ENCODE data around the gene SURF2.
A peak's percentile ranks its signal among the peaks of the same experiment; 100 is the strongest.
"Not testable (repeated sequence)": the region's sequence is repeated elsewhere in the genome, so short reads cannot be mapped to it uniquely, and the experiment has no call there.

Gene SURF2

DNA sequence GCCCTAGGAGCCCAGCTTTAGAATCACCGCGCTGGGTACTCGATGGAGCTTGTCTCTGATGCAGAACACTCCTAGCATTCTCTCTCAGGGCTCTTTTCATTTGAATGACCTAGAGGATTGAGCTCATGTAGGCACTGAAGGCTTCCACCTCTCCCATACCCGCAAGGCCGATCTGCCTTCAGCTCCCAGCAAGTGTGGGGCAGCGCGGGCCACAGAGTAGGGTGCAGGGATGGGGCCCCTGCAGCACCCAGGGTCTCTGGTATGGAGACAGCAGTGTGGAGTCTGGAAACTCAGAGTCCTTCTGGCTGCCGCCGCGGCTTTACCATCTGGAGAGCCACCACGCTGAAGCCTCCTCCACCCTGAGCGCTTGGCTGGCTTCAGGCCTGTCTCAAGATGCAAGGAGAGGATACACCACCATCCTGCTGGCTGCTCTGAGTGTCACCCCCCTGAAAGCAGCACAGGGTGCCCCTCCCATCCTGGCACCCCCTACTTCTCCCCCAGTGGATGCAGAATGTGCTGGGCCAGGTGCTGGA lies 32.7 kb downstream of the SURF2 start:
- in situ Hi-C loops (cut with HindIII; ENCODE audit: low pct_ligation_motif_present, low pct_unique_long_range_greater_than_20kb, low sequenced_read_pairs): no loop called here
- no peak for DNase-seq

DNA sequence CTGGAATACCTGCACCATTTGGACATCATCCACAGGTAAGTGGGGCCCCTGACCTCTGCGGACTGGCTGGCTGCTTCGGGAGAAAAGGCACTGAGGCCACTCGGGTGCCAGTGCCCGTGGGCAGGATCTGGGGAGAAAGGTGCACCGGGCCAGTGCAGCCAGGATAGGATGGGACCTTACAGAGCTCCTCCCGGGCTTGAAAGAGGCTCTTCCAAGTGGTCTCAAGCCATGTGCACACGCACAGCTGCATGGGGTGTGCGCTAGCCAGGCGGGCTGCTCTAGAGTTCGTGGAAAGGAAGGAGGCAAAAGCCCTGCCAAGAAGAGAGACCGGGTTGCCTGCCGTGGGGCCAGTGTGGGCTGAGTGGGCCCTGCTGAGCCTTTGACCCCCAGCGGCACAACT lies 33.2 kb downstream of the SURF2 start:
- DNase-seq: no peak
- in situ Hi-C loops (cut with HindIII; ENCODE audit: low pct_ligation_motif_present, low pct_unique_long_range_greater_than_20kb, low sequenced_read_pairs): no loop called here

DNA sequence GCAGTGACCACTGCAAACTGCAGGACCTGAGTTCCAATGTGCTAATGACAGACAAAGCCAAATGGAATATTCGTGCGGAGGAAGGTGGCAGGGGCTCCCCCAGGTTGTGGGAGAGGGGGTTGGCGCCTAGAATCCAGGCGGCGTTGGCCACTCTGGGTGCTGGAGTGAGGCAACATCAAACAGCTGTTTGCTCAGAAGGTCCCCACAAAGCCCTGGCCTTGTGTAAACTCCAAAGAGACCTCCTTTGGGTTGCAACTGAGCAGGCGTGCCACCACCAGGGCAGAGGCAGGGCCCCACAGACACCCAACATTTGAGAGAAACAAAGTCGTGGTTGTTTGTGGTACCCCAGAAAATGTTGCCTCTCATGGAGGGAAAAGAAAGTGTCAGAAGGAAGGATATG lies 34.4 kb downstream of the SURF2 start:
- in situ Hi-C loops (cut with HindIII; ENCODE audit: low pct_ligation_motif_present, low pct_unique_long_range_greater_than_20kb, low sequenced_read_pairs): no loop called here
- no peak for DNase-seq

DNA sequence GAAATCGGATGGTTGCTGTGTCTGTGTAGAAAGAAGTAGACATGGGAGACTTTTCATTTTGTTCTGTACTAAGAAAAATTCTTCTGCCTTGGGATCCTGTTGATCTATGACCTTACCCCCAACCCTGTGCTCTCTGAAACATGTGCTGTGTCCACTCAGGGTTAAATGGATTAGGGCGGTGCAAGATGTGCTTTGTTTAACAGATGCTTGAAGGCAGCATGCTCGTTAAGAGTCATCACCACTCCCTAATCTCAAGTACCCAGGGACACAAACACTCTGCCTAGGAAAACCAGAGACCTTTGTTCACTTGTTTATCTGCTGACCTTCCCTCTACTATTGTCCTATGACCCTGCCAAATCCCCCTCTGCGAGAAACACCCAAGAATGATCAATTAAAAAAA lies 35.1 kb downstream of the SURF2 start:
- in situ Hi-C loops (cut with HindIII; ENCODE audit: low pct_ligation_motif_present, low pct_unique_long_range_greater_than_20kb, low sequenced_read_pairs); DNase-seq: not testable (repeated sequence)

DNA sequence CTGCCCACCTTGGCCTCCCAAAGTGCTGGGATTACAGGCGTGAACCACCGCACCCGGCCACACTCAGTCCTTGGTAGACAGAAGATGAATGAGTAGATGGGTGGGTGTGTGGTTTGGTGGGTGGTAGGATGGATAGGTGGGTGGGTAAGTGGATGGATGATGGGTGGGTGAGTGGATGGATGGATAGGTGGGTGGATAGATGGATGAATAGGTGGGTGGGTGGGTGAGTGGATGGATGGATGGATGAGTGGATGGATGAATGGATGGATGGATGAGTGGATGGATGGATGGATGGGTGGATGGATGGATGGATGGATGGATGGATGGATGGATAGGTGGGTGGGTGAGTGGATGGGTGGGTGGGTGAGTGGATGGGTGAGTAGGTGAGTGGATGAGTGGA lies 36.0 kb downstream of the SURF2 start:
- in situ Hi-C loops (cut with HindIII; ENCODE audit: low pct_ligation_motif_present, low pct_unique_long_range_greater_than_20kb, low sequenced_read_pairs); DNase-seq: not testable (repeated sequence)

DNA sequence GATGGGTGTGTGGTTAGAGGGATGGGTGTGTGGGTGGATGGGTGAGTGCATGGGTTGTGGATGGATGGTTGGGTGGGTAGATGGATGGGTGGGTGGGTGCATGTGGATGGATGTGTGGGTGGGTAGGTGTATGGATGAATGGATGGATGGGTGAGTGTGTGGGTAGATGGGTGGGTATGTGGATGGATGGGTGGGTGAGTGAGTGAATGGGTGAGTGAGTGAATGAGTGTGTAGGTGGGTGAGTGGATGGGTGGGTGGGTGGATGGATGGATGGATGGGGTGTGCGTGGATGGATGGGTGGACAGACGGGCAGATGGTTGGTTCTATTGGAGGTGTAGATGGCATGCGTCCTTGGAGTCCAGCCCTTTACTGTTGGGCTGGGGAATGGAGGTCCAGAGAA lies 37.0 kb downstream of the SURF2 start:
- in situ Hi-C loops (cut with HindIII; ENCODE audit: low pct_ligation_motif_present, low pct_unique_long_range_greater_than_20kb, low sequenced_read_pairs): no loop called here
- DNase-seq: no peak

DNA sequence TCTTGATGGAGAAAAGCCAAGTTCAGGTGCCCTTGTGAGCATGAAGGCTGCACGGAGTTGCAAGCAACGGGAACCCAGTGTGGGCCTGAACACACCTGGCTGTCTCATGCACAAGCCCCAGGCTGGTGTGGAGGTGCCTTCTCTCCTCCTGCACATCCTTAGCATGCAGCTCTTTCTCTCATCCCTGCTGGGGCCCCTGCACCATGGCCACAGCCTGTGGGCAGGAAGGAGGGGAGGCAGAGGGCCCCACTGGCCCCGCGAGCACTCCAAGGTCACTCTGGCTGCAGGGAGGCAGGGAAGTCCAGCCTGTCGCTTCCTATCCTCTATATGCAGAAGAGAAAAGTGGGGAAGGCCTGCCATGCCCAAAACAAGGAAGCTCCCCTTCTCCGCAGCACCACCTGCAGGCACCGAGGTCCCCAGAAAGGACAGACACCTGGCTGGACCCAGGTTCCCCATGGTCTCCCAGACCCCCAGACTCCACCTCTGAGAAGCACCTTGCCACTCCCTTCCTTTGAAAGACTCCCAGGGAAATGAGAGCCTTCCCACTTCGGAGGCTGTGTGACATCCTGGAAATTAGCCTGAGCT lies 38.4 kb downstream of the SURF2 start:
- in situ Hi-C loops (cut with HindIII; ENCODE audit: low pct_ligation_motif_present, low pct_unique_long_range_greater_than_20kb, low sequenced_read_pairs): no loop called here
- DNase-seq: no peak

DNA sequence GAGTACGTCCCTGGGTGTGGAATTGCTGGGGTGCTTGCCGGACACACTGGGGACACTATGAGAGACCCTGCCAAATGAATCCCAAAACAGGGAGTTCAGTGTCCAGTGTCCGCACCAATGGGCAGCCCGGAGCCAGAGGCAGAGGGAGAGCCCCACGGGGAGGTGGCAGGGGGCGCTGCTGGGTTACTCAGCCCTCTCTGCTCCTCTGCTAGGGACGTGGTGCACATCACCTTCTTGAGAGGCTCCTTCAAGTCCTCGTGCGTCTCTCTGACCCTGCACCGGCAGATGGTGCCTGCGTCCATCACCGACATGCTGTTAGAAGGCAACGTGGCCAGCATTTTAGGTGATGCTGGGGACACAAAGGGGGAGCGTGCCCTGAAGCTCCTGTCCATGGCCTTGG lies 40.6 kb downstream of the SURF2 start:
- peak; percentile 13 for DNase-seq
- in situ Hi-C loops (cut with HindIII; ENCODE audit: low pct_ligation_motif_present, low pct_unique_long_range_greater_than_20kb, low sequenced_read_pairs): no loop called here

DNA sequence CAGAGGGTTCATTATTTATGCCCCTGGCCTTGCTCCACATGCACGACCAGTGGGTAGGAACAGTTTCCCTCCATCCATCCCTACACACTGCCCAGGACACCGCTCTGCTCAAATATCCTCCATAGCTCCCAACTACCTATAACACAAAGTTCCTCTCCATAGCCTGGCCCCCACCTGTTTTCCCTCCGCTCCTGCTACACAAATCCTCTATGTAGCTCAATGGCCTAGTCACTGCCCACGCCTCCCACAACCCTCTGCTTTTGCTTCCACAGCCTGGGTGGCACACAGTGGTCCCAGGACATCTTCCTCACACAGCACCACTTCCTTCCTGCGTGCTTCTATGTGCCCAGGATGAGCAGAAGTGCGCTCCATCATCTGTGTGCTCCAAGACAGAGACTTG lies 41.0 kb downstream of the SURF2 start:
- in situ Hi-C loops (cut with HindIII; ENCODE audit: low pct_ligation_motif_present, low pct_unique_long_range_greater_than_20kb, low sequenced_read_pairs): no loop called here
- DNase-seq: no peak

DNA sequence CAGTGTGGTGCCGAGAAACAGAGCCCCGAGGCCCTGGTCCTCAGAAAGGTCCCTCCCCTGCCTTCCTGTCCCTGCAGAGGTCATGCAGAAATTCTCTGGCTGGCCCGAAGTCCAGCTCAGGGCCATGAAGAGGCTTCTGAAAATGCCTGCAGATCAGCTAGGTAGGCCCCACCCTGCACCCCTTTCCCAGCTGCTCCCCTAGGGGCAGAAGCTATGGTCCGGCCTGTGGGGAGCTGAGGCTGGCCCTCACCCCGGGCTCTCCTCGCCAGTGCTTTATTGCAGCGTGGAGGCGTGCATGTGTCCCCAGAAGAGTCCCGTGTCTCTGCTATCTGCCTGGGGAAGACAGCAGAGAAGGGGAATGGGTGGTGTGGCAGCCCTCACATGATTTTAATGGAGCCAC lies 41.5 kb downstream of the SURF2 start:
- in situ Hi-C loops (cut with HindIII; ENCODE audit: low pct_ligation_motif_present, low pct_unique_long_range_greater_than_20kb, low sequenced_read_pairs): no loop called here
- DNase-seq: no peak

DNA sequence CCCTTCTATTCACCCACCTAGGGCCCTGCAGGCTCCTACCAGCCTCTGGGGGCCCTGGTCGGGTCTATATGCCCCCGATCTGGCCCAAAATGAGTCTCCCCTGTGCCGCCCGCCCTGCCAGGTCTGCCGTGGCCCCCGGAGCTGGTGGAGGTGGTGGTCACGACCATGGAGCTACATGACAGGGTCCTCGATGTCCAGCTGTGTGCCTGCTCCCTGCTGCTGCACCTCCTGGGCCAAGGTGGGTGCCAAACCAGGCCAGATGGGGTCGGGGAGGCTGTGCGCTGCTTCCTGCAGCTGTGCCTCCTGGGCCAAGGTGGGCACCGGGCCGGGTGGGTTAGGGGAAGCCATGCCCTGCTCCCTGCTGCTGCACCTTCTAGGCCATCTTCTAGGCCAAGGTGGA lies 43.9 kb downstream of the SURF2 start:
- in situ Hi-C loops (cut with HindIII; ENCODE audit: low pct_ligation_motif_present, low pct_unique_long_range_greater_than_20kb, low sequenced_read_pairs): no loop called here
- DNase-seq: no peak

DNA sequence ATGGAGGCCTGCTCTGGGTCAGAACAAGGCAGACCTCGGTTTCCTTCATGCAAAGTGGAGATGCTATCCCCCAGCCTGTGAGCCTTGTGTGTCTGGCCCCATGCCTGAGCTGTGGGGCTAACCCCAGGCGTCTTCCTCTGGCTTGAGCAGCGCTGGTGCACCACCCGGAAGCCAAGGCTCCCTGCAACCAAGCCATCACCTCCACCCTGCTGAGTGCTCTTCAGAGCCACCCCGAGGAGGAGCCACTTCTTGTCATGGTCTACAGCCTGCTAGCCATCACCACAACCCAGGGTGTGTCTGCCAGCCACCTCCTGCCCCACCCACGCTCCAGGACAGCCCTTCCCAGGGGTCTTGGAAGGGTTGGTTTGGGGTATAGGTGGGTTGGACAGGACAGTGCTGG lies 45.2 kb downstream of the SURF2 start:
- in situ Hi-C loops (cut with HindIII; ENCODE audit: low pct_ligation_motif_present, low pct_unique_long_range_greater_than_20kb, low sequenced_read_pairs): no loop called here
- no peak for DNase-seq

DNA sequence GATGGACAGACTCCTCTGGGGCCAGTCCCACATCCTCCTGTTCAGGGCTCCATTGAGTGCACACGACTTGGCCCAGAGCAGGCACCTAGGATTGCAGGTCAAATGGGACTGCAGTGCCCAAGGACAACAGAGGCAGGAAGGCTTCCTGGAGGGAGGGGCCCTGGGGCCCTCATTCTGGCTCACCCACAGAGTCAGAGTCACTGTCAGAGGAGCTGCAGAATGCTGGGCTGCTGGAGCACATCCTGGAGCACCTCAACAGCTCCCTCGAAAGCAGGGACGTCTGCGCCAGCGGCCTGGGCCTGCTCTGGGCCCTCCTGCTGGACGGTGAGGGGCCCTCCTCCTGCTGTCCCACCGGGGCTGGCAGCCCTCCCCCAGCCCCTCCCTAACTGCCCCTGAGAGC lies 46.3 kb downstream of the SURF2 start:
- no peak for DNase-seq
- in situ Hi-C loops (cut with HindIII; ENCODE audit: low pct_ligation_motif_present, low pct_unique_long_range_greater_than_20kb, low sequenced_read_pairs): no loop called here

DNA sequence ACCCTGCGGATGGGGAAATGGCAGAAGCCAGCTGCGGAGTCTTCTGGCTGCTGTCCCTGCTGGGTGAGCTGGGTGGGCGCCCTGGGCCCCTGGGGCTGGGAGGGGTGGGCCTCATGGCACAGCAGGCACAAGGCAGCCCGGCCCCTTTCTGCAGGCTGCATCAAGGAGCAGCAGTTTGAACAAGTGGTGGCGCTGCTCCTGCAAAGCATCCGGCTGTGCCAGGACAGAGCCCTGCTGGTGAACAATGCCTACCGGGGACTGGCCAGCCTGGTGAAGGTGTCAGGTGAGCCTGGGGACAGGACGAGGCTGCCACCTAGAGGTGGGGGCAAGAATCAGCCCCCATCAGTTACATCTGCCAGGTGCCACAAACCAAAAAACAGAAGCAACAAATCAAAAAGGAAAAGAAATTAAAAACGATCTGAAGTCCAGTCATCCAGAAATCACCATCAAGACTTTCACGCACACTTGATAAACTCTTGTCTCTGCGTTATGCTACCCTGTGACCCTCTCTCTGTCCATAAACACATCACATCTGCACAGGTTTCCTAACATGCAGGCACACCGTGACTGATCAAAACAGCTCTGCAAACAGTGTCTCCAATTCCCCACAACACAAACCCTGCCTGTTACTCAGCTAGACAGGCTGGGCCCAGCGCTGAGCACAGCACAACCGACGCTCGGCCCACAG lies 47.6 kb downstream of the SURF2 start:
- DNase-seq: peak; percentile 10
- in situ Hi-C loops (cut with HindIII; ENCODE audit: low pct_ligation_motif_present, low pct_unique_long_range_greater_than_20kb, low sequenced_read_pairs): no loop called here

DNA sequence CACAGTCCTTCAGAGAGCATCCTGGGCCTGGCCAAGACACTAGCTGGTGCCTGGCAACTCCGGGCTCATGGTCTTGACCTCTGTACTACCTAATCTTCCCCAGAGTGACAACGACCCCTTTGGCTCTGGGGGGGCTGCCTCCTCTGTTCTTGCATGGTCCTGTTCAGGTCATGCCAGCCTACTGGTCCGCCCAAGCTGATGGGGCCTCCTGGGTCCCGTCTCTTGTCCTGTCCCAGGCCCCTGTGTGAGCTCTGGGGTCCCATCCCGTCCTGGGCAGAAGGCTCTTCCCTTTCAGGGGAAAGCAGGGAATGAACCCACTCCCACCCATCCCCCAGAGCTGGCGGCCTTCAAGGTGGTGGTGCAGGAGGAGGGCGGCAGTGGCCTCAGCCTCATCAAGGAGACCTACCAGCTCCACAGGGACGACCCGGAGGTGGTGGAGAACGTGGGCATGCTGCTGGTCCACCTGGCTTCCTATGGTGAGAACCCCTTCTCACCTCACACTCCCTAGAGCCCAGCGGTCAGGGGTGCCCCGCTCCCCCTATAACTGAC lies 48.2 kb downstream of the SURF2 start:
- no peak for DNase-seq
- in situ Hi-C loops (cut with HindIII; ENCODE audit: low pct_ligation_motif_present, low pct_unique_long_range_greater_than_20kb, low sequenced_read_pairs): no loop called here

DNA sequence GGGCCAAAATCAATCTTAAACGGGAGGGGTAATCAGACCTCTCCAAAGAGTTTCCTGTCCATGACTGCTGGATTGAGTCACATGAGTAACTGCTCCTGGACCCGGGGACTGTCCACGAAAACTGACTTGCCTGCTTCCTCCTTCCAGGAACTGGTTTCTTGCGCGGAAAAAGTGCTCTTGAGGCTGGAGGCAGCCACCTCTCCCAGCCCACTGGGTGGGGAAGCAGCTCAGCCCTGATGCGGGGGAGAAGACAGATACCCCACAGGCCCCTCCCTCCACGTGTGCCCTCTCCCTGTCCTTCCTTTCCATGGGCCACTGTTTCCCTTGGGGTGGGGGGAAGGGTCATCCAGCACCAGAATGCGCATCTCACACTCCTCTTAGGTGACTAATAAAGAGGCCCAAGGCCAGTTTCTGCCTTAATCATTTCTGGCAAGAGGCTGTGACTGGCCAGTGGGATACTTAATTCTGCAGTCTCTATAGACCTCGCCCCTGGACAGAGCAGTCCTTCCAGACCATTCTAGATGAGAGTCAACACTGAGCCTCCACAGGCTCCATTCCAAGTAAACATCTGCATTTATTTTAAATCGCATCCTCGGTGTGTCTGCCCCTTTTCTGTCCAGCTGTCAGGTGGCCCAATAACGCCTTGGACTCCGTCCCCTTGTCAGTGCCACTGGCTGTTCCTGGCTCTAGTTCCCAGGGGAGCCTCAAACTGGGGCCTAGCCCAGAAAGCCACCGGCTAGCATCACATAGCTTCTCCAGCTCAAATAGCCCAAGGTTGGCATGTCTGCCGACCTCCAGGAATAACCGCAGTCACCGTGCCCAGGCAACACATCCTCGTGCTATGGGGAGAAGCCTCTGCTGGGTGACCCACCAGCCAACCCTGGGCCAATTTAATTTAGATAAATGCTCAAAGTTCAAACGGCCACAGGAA lies 49.4 kb downstream of the SURF2 start:
- no peak for DNase-seq
- in situ Hi-C loops (cut with HindIII; ENCODE audit: low pct_ligation_motif_present, low pct_unique_long_range_greater_than_20kb, low sequenced_read_pairs): no loop called here

DNA sequence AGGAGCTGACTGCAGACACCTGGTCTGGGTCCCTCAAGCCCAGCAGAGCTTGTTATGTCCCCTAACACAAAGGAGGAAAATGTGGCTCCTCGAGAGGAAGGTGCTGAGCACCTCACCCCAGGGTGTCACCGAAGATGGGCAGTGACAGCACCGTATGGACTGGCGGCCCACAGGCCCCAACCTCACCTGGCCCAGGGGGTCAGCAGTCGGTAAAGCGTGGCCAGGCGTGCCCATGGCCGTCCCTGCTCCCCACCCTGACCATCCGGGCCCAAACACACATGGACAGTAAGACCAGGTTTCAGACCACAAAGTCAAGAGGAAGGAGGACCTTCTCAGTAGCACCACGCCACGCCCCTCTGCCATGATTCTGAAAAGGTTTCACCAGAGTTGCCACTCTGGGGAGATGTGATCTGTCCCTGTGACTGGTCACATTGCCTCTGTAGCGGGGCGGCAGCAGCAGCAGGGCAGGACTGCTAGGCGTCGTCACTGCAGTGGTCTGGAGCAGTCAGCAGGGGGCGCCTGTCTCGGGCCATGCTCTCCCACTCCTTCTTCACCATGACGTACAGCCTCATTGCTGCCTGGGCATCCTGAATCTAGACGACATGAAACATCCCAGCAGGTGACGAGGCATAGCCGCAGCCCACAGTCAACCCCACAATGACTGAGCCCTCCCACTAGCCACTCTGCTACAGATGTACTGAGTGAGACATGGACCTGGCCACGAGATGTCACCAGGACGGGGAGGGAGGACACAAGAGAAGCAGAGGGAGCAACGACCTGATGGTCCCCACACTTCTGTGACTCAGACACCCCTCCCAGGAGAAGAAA lies 50.3 kb downstream of the SURF2 start:
- peak; percentile 42 for DNase-seq
- in situ Hi-C loops (cut with HindIII; ENCODE audit: low pct_ligation_motif_present, low pct_unique_long_range_greater_than_20kb, low sequenced_read_pairs): no loop called here

DNA sequence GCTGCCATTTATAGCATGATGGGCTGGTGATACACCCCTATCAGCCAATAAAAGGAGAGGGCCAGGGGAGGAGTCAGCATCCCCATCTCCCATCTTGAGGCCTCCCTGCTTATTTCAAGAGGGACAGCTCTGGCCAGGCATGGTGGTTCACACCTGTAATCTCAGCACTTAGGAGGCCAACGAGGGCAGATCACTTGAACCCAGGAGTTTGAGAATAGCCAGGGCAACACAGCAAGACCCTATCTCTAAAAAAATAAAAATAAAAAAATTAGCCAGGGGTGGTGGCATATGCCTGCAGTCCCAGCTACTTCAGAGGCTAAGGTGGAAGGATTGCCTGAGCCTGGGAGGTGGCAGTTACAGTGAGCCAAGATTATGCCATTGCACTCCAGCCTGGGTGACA lies 51.7 kb downstream of the SURF2 start:
- in situ Hi-C loops (cut with HindIII; ENCODE audit: low pct_ligation_motif_present, low pct_unique_long_range_greater_than_20kb, low sequenced_read_pairs): no loop called here
- no peak for DNase-seq
